Smooth muscle cell (in vitro differentiated cells): Measurements from ENCODE around the gene HAPLN2. TPM values are rescaled to one million over a fixed set of nuclear protein-coding genes. Genes with fewer than 3 reads are reported as not detected.
A peak's percentile ranks its signal among the peaks of the same experiment; 100 is the strongest.

Experiments used
- DNase-seq: peaks from one replicate; lab custom pipeline; 2025; ENCODE audit not compliant: unreplicated experiment; lab: John Stamatoyannopoulos, UW
- H2AFZ ChIP-seq: fragments of 200-600 bp; sonication (generic); 2 replicates; pipeline ENCODE4 v1.6.0; 2016; ENCODE audit warnings: antibody characterized with exemption, low read depth, mild to moderate bottlenecking
- H3F3A ChIP-seq: fragments of 200-600 bp; sonication (generic); 2 replicates; pipeline ENCODE4 v1.6.0; 2017; ENCODE audit warnings: antibody characterized with exemption, low read depth
- H3K27ac ChIP-seq: fragments of 200-600 bp; sonication (generic); 2 replicates; pipeline ENCODE4 v1.5.1; 2016; ENCODE audit warnings: low read depth, mild to moderate bottlenecking
- H3K27me3 ChIP-seq: fragments of 200-600 bp; sonication (generic); 2 replicates; pipeline ENCODE4 v1.6.1; 2016; ENCODE audit warnings: low read depth, mild to moderate bottlenecking
- H3K36me3 ChIP-seq: fragments of 200-600 bp; sonication (generic); 2 replicates; pipeline ENCODE4 v1.5.1; 2016; ENCODE audit warnings: low read depth
- H3K4me1 ChIP-seq: fragments of 200-600 bp; sonication (generic); 2 replicates; pipeline ENCODE4 v1.5.1; 2016; ENCODE audit warnings: low read depth
- H3K4me2 ChIP-seq: fragments of 200-600 bp; sonication (generic); 2 replicates; pipeline ENCODE4 v1.6.0; 2016; ENCODE audit warnings: mild to moderate bottlenecking
- H3K4me3 ChIP-seq: fragments of 200-600 bp; sonication (generic); 2 replicates; pipeline ENCODE4 v1.5.1; 2016; ENCODE audit warnings: mild to moderate bottlenecking
- H3K79me2 ChIP-seq: fragments of 200-600 bp; sonication (generic); 2 replicates; pipeline ENCODE4 v1.6.0; 2016; ENCODE audit warnings: low read depth, mild to moderate bottlenecking
- H3K9ac ChIP-seq: fragments of 200-600 bp; sonication (generic); 2 replicates; pipeline ENCODE4 v1.6.0; 2016; ENCODE audit warnings: low read depth
- H3K9me3 ChIP-seq: fragments of 200-600 bp; sonication (generic); replicated peaks from 2 replicates; pipeline ENCODE4 v1.5.1; 2016; ENCODE audit warnings: low read depth
- H4K20me1 ChIP-seq: fragments of 200-600 bp; sonication (generic); 2 replicates; pipeline ENCODE4 v1.6.0; 2016; ENCODE audit warnings: low read depth
- CTCF ChIP-seq: fragments of 200-600 bp; sonication (generic); IDR thresholded peaks from 2 replicates; pipeline ENCODE4 v1.5.1; 2017; ENCODE audit warnings: borderline replicate concordance, mild to moderate bottlenecking, antibody characterized with exemption; ENCODE audit not compliant: insufficient read depth, poor library complexity, severe bottlenecking
- WGBS: methylation state at CpG from one replicate; pipeline ENCODE4 v1.1.7; 2016; ENCODE audit warnings: low lambda C conversion rate; 5-methylcytosine and 5-hydroxymethylcytosine counted together
- polyA plus RNA-seq: library from polyadenylated mRNA; unstranded; fragments of >200 nt; fragmentation: Nextera tagmentation; extraction: Ambion mirVana; gene quantifications from 2 replicates; pipeline ENCODE4 v1.2.1, GENCODE V29; 2016
- total RNA-seq: library from RNA; depleted of rRNA; stranded (reverse); fragments of >200 nt; gene quantifications from 2 replicates; pipeline ENCODE4 v1.2.3, GENCODE V29; 2014

HAPLN2 gene
- total and polyA plus RNA-seq, 2 experiments from 2014 or later = 1.00 TPM; not detected in 1

GRCh38 chr1:156596426-156596825 lies 22.8 kb upstream of the HAPLN2 start:
- peaks cover 20% of the 10 kb centered on the region for H3K79me2 ChIP-seq
- TF ChIP-seq CTCF = no peak
- no peaks in the 10 kb centered on the region for H3K27me3 ChIP-seq
- H3F3A ChIP-seq = peaks cover 4% of the 10 kb centered on the region
- H3K9me3 ChIP-seq = no peaks in the 10 kb centered on the region
- no peak overlapping the region for H2AFZ ChIP-seq
- H3K36me3 ChIP-seq = no peaks in the 10 kb centered on the region
- H3K9ac ChIP-seq = no peak overlapping the region
- no peak for DNase-seq
- no peak overlapping the region for H3K4me2 ChIP-seq
- H3K4me1 ChIP-seq = peaks cover 12% of the 10 kb centered on the region
- no peak overlapping the region for H3K4me3 ChIP-seq
- H4K20me1 ChIP-seq = no peaks in the 10 kb centered on the region
- no peak overlapping the region for H3K27ac ChIP-seq
- WGBS = 96% methylated on average over 3 of the region's 3 CpGs

- no peaks in the 10 kb centered on the region for H3K9me3 ChIP-seq
- peaks cover 20% of the 10 kb centered on the region for H3K79me2 ChIP-seq
- H3K4me2 ChIP-seq = no peak overlapping the region
- no peak for DNase-seq
- no peak for TF ChIP-seq CTCF
- no peaks in the 10 kb centered on the region for H3K27me3 ChIP-seq
- peaks cover 7% of the 10 kb centered on the region for H3K4me1 ChIP-seq
- H2AFZ ChIP-seq = no peak overlapping the region
- 97% methylated on average over 5 of the region's 5 CpGs for WGBS
- H3K27ac ChIP-seq = no peak overlapping the region
- no peak overlapping the region for H3K4me3 ChIP-seq
- no peak overlapping the region for H3K9ac ChIP-seq
- peaks cover 4% of the 10 kb centered on the region for H3F3A ChIP-seq
- H4K20me1 ChIP-seq = no peaks in the 10 kb centered on the region
- H3K36me3 ChIP-seq = no peaks in the 10 kb centered on the region
These were observed 21.1 kb upstream of the HAPLN2 start for GRCh38 chr1:156598125-156598524.

- no peak for TF ChIP-seq CTCF
- no peak overlapping the region for H3K4me2 ChIP-seq
- no peak overlapping the region for H3K27ac ChIP-seq
- no peaks in the 10 kb centered on the region for H3K27me3 ChIP-seq
- H3K79me2 ChIP-seq = peaks cover 20% of the 10 kb centered on the region
- no peak for DNase-seq
- H3F3A ChIP-seq = peaks cover 4% of the 10 kb centered on the region
- no peaks in the 10 kb centered on the region for H3K9me3 ChIP-seq
- H3K4me3 ChIP-seq = no peak overlapping the region
- H2AFZ ChIP-seq = no peak overlapping the region
- WGBS = 93% methylated on average over 4 of the region's 4 CpGs
- H3K9ac ChIP-seq = no peak overlapping the region
- peaks cover 7% of the 10 kb centered on the region for H3K4me1 ChIP-seq
- H4K20me1 ChIP-seq = no peaks in the 10 kb centered on the region
- no peaks in the 10 kb centered on the region for H3K36me3 ChIP-seq
These were observed 20.3 kb upstream of the HAPLN2 start for GRCh38 chr1:156598731-156599432.

GRCh38 chr1:156599811-156600210 lies 19.4 kb upstream of the HAPLN2 start:
- Histone ChIP-seq H3K27me3 (no peaks in the 10 kb centered on the region), H3F3A (no peaks in the 10 kb centered on the region), H2AFZ (no peak overlapping the region), H3K4me1 (peaks cover 7% of the 10 kb centered on the region), H3K9me3 (no peaks in the 10 kb centered on the region), H3K36me3 (no peaks in the 10 kb centered on the region), H3K9ac (no peak overlapping the region), H3K27ac (no peak overlapping the region), H3K4me3 (no peak overlapping the region), H3K79me2 (peaks cover 20% of the 10 kb centered on the region), H3K4me2 (peak overlapping the region; percentile 91), H4K20me1 (no peaks in the 10 kb centered on the region)
- 82% methylated on average over 3 of the region's 3 CpGs for WGBS
- no peak for DNase-seq
- no peak for TF ChIP-seq CTCF
